Measurements from ENCODE around the gene ZNF414.

The ZNF414 gene

DNA sequence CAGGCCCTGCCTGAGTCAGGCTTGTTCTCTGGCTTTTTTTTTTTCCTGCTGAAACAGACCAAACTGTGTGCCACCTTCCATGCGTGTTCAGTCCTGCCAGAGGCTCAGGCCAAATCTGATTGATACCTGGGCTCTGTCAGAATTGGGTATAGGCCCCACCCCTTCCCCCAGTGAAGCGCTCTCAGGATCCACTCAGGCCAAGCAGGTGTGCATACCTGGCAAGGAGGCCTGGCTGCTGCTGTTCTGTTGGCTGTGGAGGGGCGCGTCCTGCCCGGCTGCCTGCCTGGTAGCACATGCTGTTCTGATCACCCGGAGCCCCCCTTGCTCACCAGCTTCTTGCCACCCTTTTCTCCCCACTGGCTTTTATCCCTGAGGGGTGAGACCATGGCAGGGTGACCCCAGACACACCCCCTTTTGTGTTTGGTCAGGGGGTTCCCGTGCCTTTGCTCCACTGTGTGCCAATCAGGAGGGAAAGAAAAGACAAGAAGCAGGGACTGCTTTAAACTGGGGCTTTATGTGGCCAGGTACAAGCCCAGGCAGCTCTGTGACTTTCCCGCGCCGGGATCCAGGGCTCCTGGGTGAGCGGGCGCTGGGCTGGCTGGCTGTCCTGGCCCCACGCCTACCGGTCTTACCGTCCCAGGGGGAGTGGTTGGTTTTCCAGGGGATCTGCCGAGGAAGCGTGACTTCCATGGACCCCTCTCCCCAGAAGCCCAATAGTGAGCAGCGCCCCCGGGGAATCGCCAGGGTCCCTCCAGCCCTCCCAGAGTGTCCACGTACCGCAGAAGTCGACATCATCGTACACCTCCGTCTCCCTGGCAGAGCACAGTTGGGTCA, 24.2 kb downstream of the ZNF414 start:
- DNase-seq, result no peak

DNA sequence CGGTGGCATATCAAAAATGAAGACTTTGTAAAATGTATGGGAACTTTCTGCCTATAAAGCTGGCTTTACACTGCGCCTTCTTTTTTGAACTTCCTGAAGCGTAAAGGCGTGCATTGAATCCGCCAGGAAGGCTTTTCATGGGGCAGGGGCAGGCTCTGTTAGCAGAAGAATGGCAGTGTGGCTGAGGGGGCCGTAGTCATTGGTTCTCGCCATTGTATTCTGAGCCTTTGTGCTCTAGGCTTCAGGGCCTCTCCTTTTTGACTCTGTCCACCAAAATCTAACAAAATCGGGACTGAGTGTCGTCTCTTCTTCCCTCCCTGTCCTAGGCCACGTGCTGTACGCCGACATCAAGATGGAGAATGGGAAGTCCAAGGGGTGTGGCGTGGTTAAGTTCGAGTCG, 25.6 kb downstream of the ZNF414 start:
- no peak for DNase-seq

- DNase-seq, result no peak
Observed at GRCh38 chr19:8487137-8487851, 26.7 kb downstream of the ZNF414 start.

GRCh38 chr19:8486661-8487136, 27.3 kb downstream of the ZNF414 start:
- DNase-seq, result no peak

- DNase-seq, result no peak
Observed at GRCh38 chr19:8485561-8486371, 28.2 kb downstream of the ZNF414 start.

DNA sequence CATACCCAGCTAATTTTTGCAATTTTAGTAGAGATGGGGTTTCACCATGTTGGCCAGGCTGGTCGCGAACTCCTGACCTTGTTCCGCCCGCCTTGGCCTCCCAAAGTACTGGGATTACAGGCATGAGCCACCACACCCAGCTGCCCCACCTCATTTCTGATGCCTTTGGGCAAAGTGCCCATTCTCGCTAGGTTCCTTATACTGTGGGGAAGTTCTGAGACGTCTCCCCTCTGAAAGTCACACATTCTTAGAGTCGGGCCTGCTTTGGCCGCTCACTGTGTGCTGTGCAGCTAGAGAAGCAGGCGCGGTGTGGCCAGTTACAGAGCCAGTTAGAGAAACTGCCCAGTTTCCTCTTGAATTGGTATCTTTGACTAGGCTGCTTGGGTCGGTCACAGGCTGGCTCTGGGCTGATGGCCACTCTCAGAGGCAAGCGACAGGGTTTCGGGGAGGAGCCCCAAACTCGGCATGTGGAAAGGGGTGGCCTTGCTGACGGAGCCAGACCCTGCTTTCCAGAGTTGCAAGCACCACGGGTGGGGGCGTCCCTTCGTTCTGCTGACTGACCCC, 29.6 kb downstream of the ZNF414 start:
- DNase-seq, result no peak

- no peak for DNase-seq
Observed at GRCh38 chr19:8483165-8483564, 30.8 kb downstream of the ZNF414 start.

- DNase-seq, result no peak
Observed at GRCh38 chr19:8482696-8483095, 31.3 kb downstream of the ZNF414 start.

GRCh38 chr19:8481616-8482015, 32.4 kb downstream of the ZNF414 start:
- DNase-seq, result no peak

DNA sequence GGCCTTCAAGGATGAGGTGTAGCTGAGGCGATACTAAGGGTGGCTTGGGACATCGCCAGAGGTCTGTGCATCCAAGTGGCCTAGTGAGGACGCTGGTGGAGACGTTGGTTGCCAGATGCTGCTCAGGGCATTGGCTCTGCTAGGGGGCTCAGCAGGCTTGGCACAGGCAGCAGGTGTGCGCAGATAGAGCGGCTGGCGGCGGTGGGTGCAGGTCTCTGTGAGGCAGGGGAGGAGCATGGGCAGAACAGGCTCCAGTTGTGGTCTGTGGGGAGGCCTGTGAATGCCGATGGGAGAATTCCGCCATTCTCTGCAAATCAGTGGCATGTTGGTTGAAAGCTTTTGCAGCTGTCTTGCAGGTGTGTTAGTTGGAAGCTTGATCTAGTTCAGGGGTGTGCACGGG, 32.8 kb downstream of the ZNF414 start:
- DNase-seq, result no peak

GRCh38 chr19:8478598-8478997, 35.4 kb downstream of the ZNF414 start:
- DNase-seq, result no peak

- no peak for DNase-seq
Observed at GRCh38 chr19:8477889-8478288, 36.1 kb downstream of the ZNF414 start.

GRCh38 chr19:8476524-8476923, 37.4 kb downstream of the ZNF414 start:
- no peak for DNase-seq

GRCh38 chr19:8475005-8475404, 39.0 kb downstream of the ZNF414 start:
- no peak for DNase-seq

- DNase-seq, result no peak
Observed at GRCh38 chr19:8473648-8474476, 40.1 kb downstream of the ZNF414 start.

GRCh38 chr19:8469613-8470368, 44.2 kb downstream of the ZNF414 start:
- no peak for DNase-seq

GRCh38 chr19:8468761-8469373, 45.1 kb downstream of the ZNF414 start:
- no peak for DNase-seq

- no peak for DNase-seq
Observed at GRCh38 chr19:8468124-8468523, 45.8 kb downstream of the ZNF414 start.

DNA sequence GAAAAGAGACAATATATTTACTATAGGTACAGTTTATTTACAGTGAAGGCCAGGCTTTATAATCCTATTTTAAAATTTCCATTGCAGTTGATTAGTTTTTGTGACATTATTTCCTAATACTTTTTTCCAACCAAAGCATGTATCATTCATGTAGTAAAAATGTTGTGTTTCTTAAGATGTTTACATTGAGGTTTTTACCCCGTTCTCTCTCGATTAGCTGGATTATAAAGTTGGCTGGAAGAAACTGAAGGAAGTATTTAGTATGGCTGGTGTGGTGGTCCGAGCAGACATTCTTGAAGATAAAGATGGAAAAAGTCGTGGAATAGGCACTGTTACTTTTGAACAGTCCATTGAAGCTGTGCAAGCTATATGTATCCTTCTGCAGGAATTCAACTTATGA, 47.9 kb downstream of the ZNF414 start:
- DNase-seq, result no peak

DNA sequence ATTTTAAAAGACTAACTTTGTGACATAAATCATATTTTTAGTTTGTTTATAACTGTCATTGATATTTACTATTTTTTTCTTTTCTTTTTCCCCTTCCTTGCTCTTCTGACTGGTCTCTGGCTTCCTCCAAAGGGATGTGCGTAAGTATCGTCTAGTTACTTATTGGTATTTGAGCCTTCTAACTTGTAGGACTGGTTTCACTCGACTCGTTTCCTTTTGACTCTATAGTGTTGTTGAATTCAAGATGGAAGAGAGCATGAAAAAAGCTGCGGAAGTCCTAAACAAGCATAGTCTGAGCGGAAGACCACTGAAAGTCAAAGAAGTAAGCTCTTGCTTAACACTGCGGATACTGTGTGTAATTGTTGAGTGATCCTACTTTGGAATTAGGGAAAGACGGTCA, 50.6 kb downstream of the ZNF414 start:
- no peak for DNase-seq

DNA sequence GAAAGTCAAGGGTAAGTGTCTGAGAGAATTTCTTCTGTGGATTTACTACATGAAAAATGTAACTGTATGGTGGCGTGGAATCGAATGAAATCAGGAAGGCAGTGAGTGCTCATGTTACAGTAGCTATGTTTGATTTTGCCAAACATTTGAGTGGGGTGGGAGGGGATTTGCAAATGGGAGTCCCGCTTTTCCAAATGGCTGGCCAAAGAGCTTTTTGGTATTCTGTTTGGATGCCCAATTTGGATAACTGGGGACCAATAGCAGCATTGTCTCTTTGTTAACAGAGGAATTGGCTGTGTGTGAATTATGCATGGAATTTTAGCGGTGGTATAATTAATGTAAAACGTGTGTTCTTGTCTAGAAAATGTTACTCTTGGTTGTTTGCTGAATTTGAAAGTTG, 51.4 kb downstream of the ZNF414 start:
- DNase-seq, result no peak
